H1 (cell line): ENCODE data around the gene SCMH1. TPM values are rescaled to one million over a fixed set of nuclear protein-coding genes. Genes with fewer than 3 reads are reported as not detected.

Source experiments
- CTCF ChIA-PET: fragments of 300-600 bp; sonication (Branson Sonifier 250); formaldehyde crosslinking; loops from one replicate; lab custom pipeline; 2021; ENCODE audit not compliant: partially characterized antibody; lab: Charles Lee
- POLR2A ChIA-PET: fragments of 300-600 bp; sonication (Branson Sonifier 250); formaldehyde crosslinking; loops from one replicate; lab custom pipeline; 2021; ENCODE audit warnings: inconsistent platforms; ENCODE audit not compliant: partially characterized antibody; lab: Charles Lee
- DNase-seq, 2 experiments: peaks; one replicate each; pipeline versions ENCODE4 v3.0.0 to v3.0.0-alpha.2; 2010 to 2022; ENCODE audit warnings: low spot score in 2 of 2, low read depth in 1 of 2, mixed read lengths in 1 of 2
- FAIRE-seq: peaks from 2 replicates; lab custom pipeline; 2011; peaks lifted over from hg19 to GRCh38; lab: Jason Lieb, UNC
- H2AFZ ChIP-seq: 2 replicates; pipeline ENCODE4 v1.8.1; 2012; ENCODE audit warnings: low read length, inconsistent platforms
- H2AK5ac ChIP-seq: 2 replicates; pipeline ENCODE4 v1.6.1; 2013; ENCODE audit warnings: low read depth, low read length
- H2BK120ac ChIP-seq: replicated peaks from 2 replicates; pipeline ENCODE3; 2013; ENCODE audit warnings: low read depth, low read length, inconsistent platforms
- H2BK12ac ChIP-seq: 2 replicates; pipeline ENCODE4 v1.6.1; 2013; ENCODE audit warnings: low read depth, low read length
- H2BK15ac ChIP-seq: 2 replicates; pipeline ENCODE4 v1.6.1; 2013; ENCODE audit warnings: low read length
- H2BK20ac ChIP-seq: 2 replicates; pipeline ENCODE4 v1.6.1; 2013; ENCODE audit warnings: low read length
- H2BK5ac ChIP-seq: 2 replicates; pipeline ENCODE4 v1.6.1; 2013; ENCODE audit warnings: low read depth, low read length
- H3K14ac ChIP-seq: 2 replicates; pipeline ENCODE4 v1.6.1; 2013; ENCODE audit warnings: inconsistent platforms; ENCODE audit not compliant: insufficient read length
- H3K18ac ChIP-seq: 2 replicates; pipeline ENCODE4 v1.6.1; 2013; ENCODE audit warnings: low read length; ENCODE audit errors: extremely low read depth
- H3K23ac ChIP-seq: 2 replicates; pipeline ENCODE4 v1.6.1; 2013; ENCODE audit warnings: inconsistent platforms; ENCODE audit not compliant: insufficient read length
- H3K23me2 ChIP-seq: 2 replicates; pipeline ENCODE4 v1.6.1; 2013; ENCODE audit warnings: low read depth, low read length
- H3K27ac ChIP-seq: 2 replicates; pipeline ENCODE4 v1.6.1; 2011; ENCODE audit warnings: low read depth, low read length, inconsistent platforms
- H3K27me3 ChIP-seq, 4 experiments: replicated peaks in 1 of 4; 1 replicate in 1 of 4; 2 replicates in 3 of 4; pipeline versions ENCODE4 v1.6.1 to v1.8.1; 2011 to 2013; ENCODE audit warnings: low read length in 3 of 4, mild to moderate bottlenecking in 3 of 4, inconsistent platforms in 2 of 4, mixed read lengths in 2 of 4, moderate library complexity in 1 of 4; ENCODE audit not compliant: control insufficient read depth in 3 of 4, insufficient read depth in 3 of 4; ENCODE audit errors: extremely low read depth in 1 of 4
- H3K36me3 ChIP-seq, 4 experiments: 2 replicates each; pipeline versions ENCODE4 v1.6.1 to v1.8.1; 2011 to 2013; ENCODE audit warnings: mild to moderate bottlenecking in 4 of 4, low read length in 3 of 4, moderate library complexity in 2 of 4, control low read depth in 1 of 4, inconsistent platforms in 1 of 4; ENCODE audit not compliant: insufficient read depth in 4 of 4, control insufficient read depth in 2 of 4
- H3K4ac ChIP-seq: replicated peaks from 2 replicates; pipeline ENCODE3; 2013; ENCODE audit warnings: low read length, low read depth, mixed read lengths, inconsistent platforms; ENCODE audit not compliant: insufficient read length
- H3K4me1 ChIP-seq, 4 experiments: replicated peaks in 1 of 4; 1 replicate in 1 of 4; 2 replicates in 3 of 4; pipeline versions ENCODE4 v1.6.1 to v1.8.1; 2011 to 2013; ENCODE audit warnings: low read length in 3 of 4, inconsistent platforms in 2 of 4, mixed read lengths in 1 of 4; ENCODE audit not compliant: insufficient read depth in 4 of 4, control insufficient read depth in 3 of 4
- H3K4me2 ChIP-seq, 2 experiments: 2 replicates each; pipeline versions ENCODE4 v1.6.1 to v1.8.1; 2011 to 2013; ENCODE audit warnings: low read depth in 2 of 2, low read length in 2 of 2, control low read depth in 1 of 2, inconsistent platforms in 1 of 2, mild to moderate bottlenecking in 1 of 2; ENCODE audit not compliant: insufficient read depth in 1 of 2
- H3K4me3 ChIP-seq, 4 experiments: fragments of 200-600, 300-600 bp in 1 of 4; sonication (generic), shearing (Covaris generic), sonication (Bioruptor Twin) in 1 of 4; 2 replicates each; pipeline versions ENCODE4 v1.5.1 to v1.8.1; 2011 to 2016; ENCODE audit warnings: low read length in 4 of 4, low read depth in 3 of 4, control low read depth in 2 of 4, inconsistent platforms in 2 of 4, mild to moderate bottlenecking in 2 of 4, mixed read lengths in 1 of 4, moderate library complexity in 1 of 4; ENCODE audit not compliant: insufficient read depth in 2 of 4; ENCODE audit errors: extremely low read depth in 1 of 4
- H3K56ac ChIP-seq: replicated peaks from 2 replicates; pipeline ENCODE3; 2013; ENCODE audit warnings: low read depth, mild to moderate bottlenecking, mixed read lengths, low read length, inconsistent platforms; ENCODE audit not compliant: insufficient read length
- H3K79me1 ChIP-seq: 2 replicates; pipeline ENCODE4 v1.6.1; 2013; ENCODE audit warnings: low read depth, low read length, control low read depth
- H3K79me2 ChIP-seq, 2 experiments: 2 replicates each; pipeline versions ENCODE4 v1.6.1 to v1.8.1; 2012 to 2013; ENCODE audit warnings: low read length in 2 of 2, mild to moderate bottlenecking in 2 of 2, inconsistent platforms in 1 of 2; ENCODE audit not compliant: insufficient read depth in 2 of 2, control insufficient read depth in 1 of 2
- H3K9ac ChIP-seq, 4 experiments: replicated peaks in 1 of 4; 1 replicate in 1 of 4; 2 replicates in 3 of 4; pipeline versions ENCODE4 v1.6.1 to v1.8.1; 2011 to 2013; ENCODE audit warnings: low read depth in 3 of 4, low read length in 3 of 4, control low read depth in 2 of 4, mild to moderate bottlenecking in 2 of 4, moderate library complexity in 2 of 4, inconsistent platforms in 1 of 4; ENCODE audit errors: extremely low read depth in 1 of 4
- H3K9me3 ChIP-seq, 2 experiments: 2 replicates each; pipeline versions ENCODE4 v1.6.1 to v1.8.1; 2012 to 2013; ENCODE audit warnings: mild to moderate bottlenecking in 2 of 2, moderate library complexity in 2 of 2, control low read depth in 1 of 2, inconsistent platforms in 1 of 2, low read depth in 1 of 2, low read length in 1 of 2, mixed read lengths in 1 of 2; ENCODE audit not compliant: insufficient read depth in 2 of 2
- H4K20me1 ChIP-seq, 2 experiments: replicated peaks in 1 of 2; 2 replicates each; pipeline versions ENCODE3 to v1.8.1; 2011 to 2013; ENCODE audit warnings: inconsistent platforms in 2 of 2, low read length in 2 of 2, mild to moderate bottlenecking in 1 of 2; ENCODE audit not compliant: insufficient read depth in 2 of 2, control insufficient read depth in 1 of 2
- H4K5ac ChIP-seq: 2 replicates; pipeline ENCODE4 v1.6.1; 2013; ENCODE audit warnings: low read length, low read depth, mixed read lengths, inconsistent platforms; ENCODE audit not compliant: insufficient read length
- H4K8ac ChIP-seq: 2 replicates; pipeline ENCODE4 v1.8.0; 2013; ENCODE audit warnings: mild to moderate bottlenecking, moderate library complexity, low read length, inconsistent platforms; ENCODE audit not compliant: insufficient read depth; ENCODE audit errors: extremely low read depth
- H4K91ac ChIP-seq: replicated peaks from 2 replicates; pipeline ENCODE3; 2013; ENCODE audit warnings: low read length, mixed read lengths, inconsistent platforms; ENCODE audit not compliant: insufficient read length
- EZH2 ChIP-seq: fragments of 200-600 bp; sonication (generic); IDR thresholded peaks from 2 replicates; pipeline ENCODE4 v1.7.1; 2012; ENCODE audit warnings: low read depth, mild to moderate bottlenecking, moderate library complexity, low read length, inconsistent platforms; ENCODE audit not compliant: severe bottlenecking
- SUZ12 ChIP-seq: fragments of 200-600 bp; sonication (generic); IDR thresholded peaks from 2 replicates; pipeline ENCODE4 v1.6.1; 2012; ENCODE audit warnings: mild to moderate bottlenecking, inconsistent platforms, low read length, moderate library complexity, mixed read lengths
- polyA plus RNA-seq, 7 experiments: library from polyadenylated mRNA; depleted of rRNA in 3 of 7; stranded (reverse) in 5 of 7; unstranded in 2 of 7; fragments of >200 nt in 5 of 7; fragments of 200-250 nt in 2 of 7; gene quantifications; 1 replicate in 5 of 7; 2 replicates in 1 of 7; 4 replicates in 1 of 7; pipeline versions ENCODE4 v1.2.1 to v1.2.3, GENCODE V29; 2011 to 2013; ENCODE audit warnings: missing spikeins in 2 of 7, mixed read lengths in 2 of 7
- total RNA-seq: library from RNA; stranded (reverse); fragmentation: NEBNext Ultra II Directional; extraction: Animal tissue kit (Norgen Biotek cat#: 25700); gene quantifications from 2 replicates; pipeline ENCODE4 v1.2.1, GENCODE V29; 2021

The SCMH1 gene
- total and polyA plus RNA-seq, 2 of the 8 experiments (the other 6 are each of a cell fraction or from before 2014, with no cell fraction given): 16.6 to 30.7 TPM

DNA sequence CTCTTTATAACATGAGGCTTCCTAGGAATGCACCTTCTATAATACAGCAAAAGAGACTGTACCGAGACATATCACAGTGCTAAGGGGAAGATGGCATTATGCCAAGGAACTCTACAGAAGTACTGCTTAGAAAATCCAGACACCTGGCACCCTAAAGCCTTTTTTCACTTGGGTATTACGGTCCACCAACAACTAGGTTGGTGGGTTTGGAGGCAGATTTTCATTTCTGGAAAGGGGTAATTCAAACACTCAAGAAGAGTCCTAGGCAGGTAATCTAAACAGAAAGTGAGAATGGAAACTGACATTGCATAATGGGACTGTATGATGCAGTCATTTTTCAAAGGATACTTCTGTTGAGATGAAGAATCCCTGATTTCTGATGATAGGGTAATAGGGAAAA, 19.6 kb downstream of the SCMH1 start (continued):
- no peak for TF ChIP-seq SUZ12

- POLR2A ChIA-PET: no interaction called here
Measured at GRCh38 chr1:41221995-41222394, 20.1 kb downstream of the SCMH1 start.

More at GRCh38 chr1:41221995-41222394, 20.1 kb downstream of the SCMH1 start:
- no peak overlapping the region for H3K18ac ChIP-seq
- no peak overlapping the region for H4K91ac ChIP-seq
- no peak overlapping the region for H2BK15ac ChIP-seq
- no peak overlapping the region for H2BK5ac ChIP-seq
- H3K4me3 ChIP-seq: no peak overlapping the region
- no peak overlapping the region for H3K14ac ChIP-seq
- H3K27me3 ChIP-seq: no peaks in the 10 kb centered on the region
- H3K9me3 ChIP-seq: peaks cover 9 to 14% of the 10 kb centered on the region in 2 experiments
- no peak overlapping the region for H2BK20ac ChIP-seq
- no peak overlapping the region for H2AFZ ChIP-seq
- no peak overlapping the region for H2BK120ac ChIP-seq
- no peak overlapping the region for H2BK12ac ChIP-seq
- peaks cover 0 to 3% (median 0%) of the 10 kb centered on the region in 4 experiments; a peak in 1 of 7 replicates for H3K4me1 ChIP-seq
- H4K5ac ChIP-seq: no peak overlapping the region
- H3K4ac ChIP-seq: no peak overlapping the region
- no peak for TF ChIP-seq EZH2
- TF ChIP-seq, all 59 proteins: peak for 0
- CTCF ChIA-PET: no interaction called here
- H3K56ac ChIP-seq: no peak overlapping the region
- H3K4me2 ChIP-seq: no peak overlapping the region
- DNase-seq (no peak), FAIRE-seq (no peak)
- H3K27ac ChIP-seq: no peak overlapping the region
- H3K79me2 ChIP-seq: 0 out of 4 replicates have a peak, but pooled peaks cover 0 to 3% of the 10 kb centered on the region in 2 experiments
- H3K79me1 ChIP-seq: no peaks in the 10 kb centered on the region
- H3K9ac ChIP-seq: no peak overlapping the region
- H3K23ac ChIP-seq: no peak overlapping the region
- no peaks in the 10 kb centered on the region for H3K23me2 ChIP-seq
- H4K20me1 ChIP-seq: no peaks in the 10 kb centered on the region
- H2AK5ac ChIP-seq: no peak overlapping the region
- no peak overlapping the region for H4K8ac ChIP-seq
- peaks cover 0 to 9% (median 0%) of the 10 kb centered on the region in 4 experiments; a peak in 1 of 8 replicates for H3K36me3 ChIP-seq
